Neural cell (in vitro differentiated cells): ENCODE results near the gene MED27. TPM values are rescaled to one million over a fixed set of nuclear protein-coding genes. Genes with fewer than 3 reads are reported as not detected.

Source experiments
- H2AFZ ChIP-seq: fragments of 200-600, 300-800 bp; sonication (generic), shearing (Covaris generic); 2 replicates; pipeline ENCODE4 v1.6.0; 2014; ENCODE audit warnings: low read depth, mild to moderate bottlenecking, antibody characterized with exemption, low read length, moderate library complexity
- H3F3A ChIP-seq: fragments of 200-600 bp; shearing (Covaris generic); 2 replicates; pipeline ENCODE4 v1.6.1; 2016; ENCODE audit warnings: mild to moderate bottlenecking, moderate library complexity, mixed read lengths, antibody characterized with exemption, low read length; ENCODE audit not compliant: insufficient read depth, poor library complexity, severe bottlenecking
- H3K27ac ChIP-seq: fragments of 200-600, 300-800 bp; sonication (generic), shearing (Covaris generic); 2 replicates; pipeline ENCODE4 v1.5.1; 2014; ENCODE audit warnings: mild to moderate bottlenecking, low read length, moderate library complexity
- H3K27me3 ChIP-seq: fragments of 300-800, 200-600 bp; sonication (generic), shearing (Covaris generic); 2 replicates; pipeline ENCODE4 v1.6.0; 2014; ENCODE audit warnings: mild to moderate bottlenecking, low read depth, low read length, moderate library complexity; ENCODE audit not compliant: insufficient read depth
- H3K36me3 ChIP-seq: fragments of 300-800, 200-600 bp; sonication (generic), shearing (Covaris generic); 2 replicates; pipeline ENCODE4 v1.5.1; 2014; ENCODE audit warnings: mild to moderate bottlenecking, antibody characterized with exemption, low read length, moderate library complexity; ENCODE audit not compliant: insufficient read depth
- H3K4me2 ChIP-seq: fragments of 300-800, 200-600 bp; sonication (generic), shearing (Covaris generic); 2 replicates; pipeline ENCODE4 v1.6.0; 2014; ENCODE audit warnings: mild to moderate bottlenecking, low read length
- H3K4me3 ChIP-seq: fragments of 300-800, 200-600 bp; sonication (generic), shearing (Covaris generic); 2 replicates; pipeline ENCODE4 v1.5.1; 2014; ENCODE audit warnings: mild to moderate bottlenecking, low read length, moderate library complexity
- H3K79me2 ChIP-seq: fragments of 200-600 bp; shearing (Covaris generic); replicated peaks from 2 replicates; pipeline ENCODE4 v1.6.0; 2014; ENCODE audit warnings: mild to moderate bottlenecking, low read length, moderate library complexity; ENCODE audit not compliant: insufficient read depth
- H3K9ac ChIP-seq: fragments of 300-800, 200-600 bp; sonication (generic), shearing (Covaris generic); 2 replicates; pipeline ENCODE4 v1.6.1; 2016; ENCODE audit warnings: mild to moderate bottlenecking, low read length, mixed read lengths
- H3K9me2 ChIP-seq: fragments of 200-600 bp; shearing (Covaris generic); 2 replicates; pipeline ENCODE4 v1.6.1; 2016; ENCODE audit warnings: mild to moderate bottlenecking, low read length, mixed read lengths; ENCODE audit not compliant: insufficient read depth
- H3K9me3 ChIP-seq: fragments of 200-600, 300-800 bp; sonication (generic), shearing (Covaris generic); 2 replicates; pipeline ENCODE4 v1.6.1; 2016; ENCODE audit warnings: mild to moderate bottlenecking, mixed run types, low read length, moderate library complexity, mixed read lengths
- H4K20me1 ChIP-seq: fragments of 200-600 bp; shearing (Covaris generic); 2 replicates; pipeline ENCODE4 v1.6.1; 2016; ENCODE audit warnings: mild to moderate bottlenecking, mixed run types; ENCODE audit not compliant: insufficient read depth
- EP300 ChIP-seq: fragments of 450-650 bp; conservative IDR thresholded peaks from 2 replicates; pipeline ENCODE4 v1.6.1; 2014; ENCODE audit warnings: antibody characterized with exemption, mild to moderate bottlenecking, moderate library complexity; ENCODE audit not compliant: poor library complexity, severe bottlenecking
- EZH2 ChIP-seq: fragments of 200-600, 300-800 bp; shearing (Covaris generic), sonication (generic); IDR thresholded peaks from 2 replicates; pipeline ENCODE4 v1.6.1; 2014; ENCODE audit warnings: antibody characterized with exemption, low read length, borderline replicate concordance, mild to moderate bottlenecking; ENCODE audit not compliant: insufficient read depth, poor library complexity, severe bottlenecking
- MXI1 ChIP-seq: fragments of 450-650 bp; conservative IDR thresholded peaks from 2 replicates; pipeline ENCODE4 v1.6.1; 2014; ENCODE audit warnings: antibody characterized with exemption, mild to moderate bottlenecking; ENCODE audit not compliant: poor library complexity, severe bottlenecking
- POLR2AphosphoS5 ChIP-seq: IDR thresholded peaks from 2 replicates; pipeline ENCODE4 v1.6.1; 2012
- RAD21 ChIP-seq: fragments of 450-650 bp; conservative IDR thresholded peaks from 2 replicates; pipeline ENCODE4 v1.6.1; 2014; ENCODE audit warnings: antibody characterized with exemption, mild to moderate bottlenecking, moderate library complexity
- SMC3 ChIP-seq: fragments of 450-650 bp; conservative IDR thresholded peaks from 2 replicates; pipeline ENCODE4 v1.6.1; 2014; ENCODE audit warnings: antibody characterized with exemption, mild to moderate bottlenecking, moderate library complexity; ENCODE audit not compliant: poor library complexity
- TAF1 ChIP-seq: IDR thresholded peaks from 2 replicates; pipeline ENCODE4 v1.6.1; 2012; ENCODE audit warnings: low read depth
- polyA plus RNA-seq: library from polyadenylated mRNA; depleted of rRNA; stranded (reverse); fragments of >200 nt; gene quantifications from 2 replicates; pipeline ENCODE4 v1.2.3, GENCODE V29; 2014
- TF ChIP-seq, protein P1 (sequence below): IDR thresholded peaks from 2 replicates; pipeline ENCODE4 v1.6.1; 2012; ENCODE audit warnings: borderline replicate concordance
- TF ChIP-seq, protein P2 (sequence below): fragments of 450-650 bp; IDR thresholded peaks from 2 replicates; pipeline ENCODE4 v1.5.1; 2014; ENCODE audit warnings: antibody characterized with exemption, mild to moderate bottlenecking, moderate library complexity; ENCODE audit not compliant: poor library complexity, severe bottlenecking

MED27 gene
- polyA plus RNA-seq, 1 donor from 2014 or later = 7.5 TPM

DNA sequence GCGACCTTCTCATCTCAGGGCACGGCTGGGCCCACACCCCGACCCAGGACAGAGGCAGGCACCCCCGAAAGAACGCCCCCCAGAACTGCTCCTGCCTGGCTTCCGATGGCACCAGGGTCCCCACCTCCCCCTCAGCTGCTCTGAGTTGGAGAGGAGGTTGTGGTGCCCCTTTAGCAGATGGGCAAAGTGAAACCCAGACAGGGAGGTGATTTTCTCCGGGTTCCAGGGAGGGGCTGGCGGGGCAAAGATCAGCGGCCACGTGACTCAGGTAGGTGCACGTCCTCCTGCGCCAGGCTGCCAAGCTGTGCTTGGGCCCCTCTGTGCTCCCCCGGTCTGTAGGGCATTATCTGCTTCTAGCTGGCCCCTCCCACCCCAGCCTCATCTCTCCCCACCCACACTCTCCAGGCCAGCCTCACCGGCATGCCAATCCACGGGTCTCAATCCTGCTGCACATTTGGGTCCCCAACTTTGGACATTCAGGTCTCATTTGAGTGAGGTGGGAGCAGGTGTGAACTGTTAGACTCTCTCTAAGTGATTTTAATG, 254.6 kb downstream of the MED27 start:
- H3K27me3 ChIP-seq = no peaks in the 10 kb centered on the region
- H3K4me2 ChIP-seq = no peak overlapping the region
- H4K20me1 ChIP-seq = no peaks in the 10 kb centered on the region
- H3K9me2 ChIP-seq = no peaks in the 10 kb centered on the region
- no peaks in the 10 kb centered on the region for H3K9me3 ChIP-seq
- H3F3A ChIP-seq = no peaks in the 10 kb centered on the region
- H3K36me3 ChIP-seq = no peaks in the 10 kb centered on the region
- no peak overlapping the region for H3K4me3 ChIP-seq
- no peaks in the 10 kb centered on the region for H3K79me2 ChIP-seq
- TF ChIP-seq SMC3 (no peak), TAF1 (no peak)
- TF ChIP-seq, protein P1, sequence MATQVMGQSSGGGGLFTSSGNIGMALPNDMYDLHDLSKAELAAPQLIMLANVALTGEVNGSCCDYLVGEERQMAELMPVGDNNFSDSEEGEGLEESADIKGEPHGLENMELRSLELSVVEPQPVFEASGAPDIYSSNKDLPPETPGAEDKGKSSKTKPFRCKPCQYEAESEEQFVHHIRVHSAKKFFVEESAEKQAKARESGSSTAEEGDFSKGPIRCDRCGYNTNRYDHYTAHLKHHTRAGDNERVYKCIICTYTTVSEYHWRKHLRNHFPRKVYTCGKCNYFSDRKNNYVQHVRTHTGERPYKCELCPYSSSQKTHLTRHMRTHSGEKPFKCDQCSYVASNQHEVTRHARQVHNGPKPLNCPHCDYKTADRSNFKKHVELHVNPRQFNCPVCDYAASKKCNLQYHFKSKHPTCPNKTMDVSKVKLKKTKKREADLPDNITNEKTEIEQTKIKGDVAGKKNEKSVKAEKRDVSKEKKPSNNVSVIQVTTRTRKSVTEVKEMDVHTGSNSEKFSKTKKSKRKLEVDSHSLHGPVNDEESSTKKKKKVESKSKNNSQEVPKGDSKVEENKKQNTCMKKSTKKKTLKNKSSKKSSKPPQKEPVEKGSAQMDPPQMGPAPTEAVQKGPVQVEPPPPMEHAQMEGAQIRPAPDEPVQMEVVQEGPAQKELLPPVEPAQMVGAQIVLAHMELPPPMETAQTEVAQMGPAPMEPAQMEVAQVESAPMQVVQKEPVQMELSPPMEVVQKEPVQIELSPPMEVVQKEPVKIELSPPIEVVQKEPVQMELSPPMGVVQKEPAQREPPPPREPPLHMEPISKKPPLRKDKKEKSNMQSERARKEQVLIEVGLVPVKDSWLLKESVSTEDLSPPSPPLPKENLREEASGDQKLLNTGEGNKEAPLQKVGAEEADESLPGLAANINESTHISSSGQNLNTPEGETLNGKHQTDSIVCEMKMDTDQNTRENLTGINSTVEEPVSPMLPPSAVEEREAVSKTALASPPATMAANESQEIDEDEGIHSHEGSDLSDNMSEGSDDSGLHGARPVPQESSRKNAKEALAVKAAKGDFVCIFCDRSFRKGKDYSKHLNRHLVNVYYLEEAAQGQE = no peak
- TF ChIP-seq, protein P2, sequence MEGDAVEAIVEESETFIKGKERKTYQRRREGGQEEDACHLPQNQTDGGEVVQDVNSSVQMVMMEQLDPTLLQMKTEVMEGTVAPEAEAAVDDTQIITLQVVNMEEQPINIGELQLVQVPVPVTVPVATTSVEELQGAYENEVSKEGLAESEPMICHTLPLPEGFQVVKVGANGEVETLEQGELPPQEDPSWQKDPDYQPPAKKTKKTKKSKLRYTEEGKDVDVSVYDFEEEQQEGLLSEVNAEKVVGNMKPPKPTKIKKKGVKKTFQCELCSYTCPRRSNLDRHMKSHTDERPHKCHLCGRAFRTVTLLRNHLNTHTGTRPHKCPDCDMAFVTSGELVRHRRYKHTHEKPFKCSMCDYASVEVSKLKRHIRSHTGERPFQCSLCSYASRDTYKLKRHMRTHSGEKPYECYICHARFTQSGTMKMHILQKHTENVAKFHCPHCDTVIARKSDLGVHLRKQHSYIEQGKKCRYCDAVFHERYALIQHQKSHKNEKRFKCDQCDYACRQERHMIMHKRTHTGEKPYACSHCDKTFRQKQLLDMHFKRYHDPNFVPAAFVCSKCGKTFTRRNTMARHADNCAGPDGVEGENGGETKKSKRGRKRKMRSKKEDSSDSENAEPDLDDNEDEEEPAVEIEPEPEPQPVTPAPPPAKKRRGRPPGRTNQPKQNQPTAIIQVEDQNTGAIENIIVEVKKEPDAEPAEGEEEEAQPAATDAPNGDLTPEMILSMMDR = no peak
- no peak overlapping the region for H3K27ac ChIP-seq
- no peak overlapping the region for H3K9ac ChIP-seq
- H2AFZ ChIP-seq = no peak overlapping the region

DNA sequence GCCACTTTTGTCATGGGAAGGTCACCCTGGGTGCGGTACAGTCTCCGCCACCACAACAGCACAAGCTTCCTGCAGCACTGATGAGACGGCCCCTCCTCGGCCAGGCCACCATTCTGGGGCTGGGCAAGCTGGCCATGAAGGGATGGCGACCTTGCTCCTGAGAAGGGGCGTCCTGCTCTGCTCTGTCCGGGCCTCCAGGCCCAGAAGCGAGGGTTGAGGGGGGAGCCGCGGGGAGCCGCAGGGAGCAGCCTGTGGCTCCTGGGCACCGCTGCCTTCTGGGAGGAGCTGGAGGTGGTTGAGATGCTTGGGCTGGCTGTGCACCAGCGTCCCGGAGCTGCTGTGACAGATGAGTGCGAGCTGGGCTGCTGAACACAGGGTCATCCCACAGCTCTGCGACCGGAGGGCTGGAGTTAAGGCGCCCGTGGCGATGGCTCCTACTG, 255.5 kb downstream of the MED27 start:
- H3K4me3 ChIP-seq = no peak overlapping the region
- H2AFZ ChIP-seq = no peak overlapping the region
- no peaks in the 10 kb centered on the region for H3K9me2 ChIP-seq
- no peaks in the 10 kb centered on the region for H3F3A ChIP-seq
- H3K9me3 ChIP-seq = no peaks in the 10 kb centered on the region
- no peak overlapping the region for H3K9ac ChIP-seq
- no peaks in the 10 kb centered on the region for H3K27me3 ChIP-seq
- no peaks in the 10 kb centered on the region for H3K79me2 ChIP-seq
- TF ChIP-seq TAF1 (no peak), EP300 (no peak), POLR2AphosphoS5 (no peak), SMC3 (no peak), EZH2 (no peak), MXI1 (no peak), RAD21 (no peak)
- TF ChIP-seq, protein P1 = no peak
- TF ChIP-seq, protein P2 = no peak
- no peaks in the 10 kb centered on the region for H4K20me1 ChIP-seq
- H3K27ac ChIP-seq = no peak overlapping the region
- H3K36me3 ChIP-seq = no peaks in the 10 kb centered on the region
- H3K4me2 ChIP-seq = no peak overlapping the region
